GM12878 (cell line): ENCODE data around the gene NDUFB2. TPM values are rescaled to one million over a fixed set of nuclear protein-coding genes. Genes with fewer than 3 reads are reported as not detected.

Experiments used
- ATAC-seq: fragments of 200-7000 bp; cut with Tn5 transposase; 3 replicates; pipeline ENCODE4 v1.9.1; 2020; ENCODE audit warnings: mild to moderate bottlenecking, moderate library complexity
- BruUV-seq: library from RNA; stranded (reverse); fragments of 400-500 nt; replicated peaks from 2 replicates; lab custom pipeline; 2021; lab: Mats Ljungman, UMichigan
- CTCF ChIA-PET: fragments of 300-600 bp; sonication (Branson Sonifier 250); formaldehyde crosslinking; extraction: SDS; loops from one replicate; lab custom pipeline; 2021; ENCODE audit warnings: inconsistent platforms; lab: Yijun Ruan, JAX
- POLR2A ChIA-PET: fragments of 350-600 bp; formaldehyde crosslinking; extraction: SDS; loops from one replicate; lab custom pipeline; 2021; ENCODE audit warnings: inconsistent platforms; lab: Charles Lee
- RAD21 ChIA-PET: fragments of 300-600 bp; sonication (Branson Sonifier 250); formaldehyde crosslinking; loops from one replicate; lab custom pipeline; 2023; ENCODE audit warnings: antibody characterized with exemption; ENCODE audit not compliant: unreplicated experiment; lab: Charles Lee
- SMC1A ChIA-PET: fragments of 300-600 bp; sonication (Branson Sonifier 250); formaldehyde crosslinking; loops from one replicate; lab custom pipeline; 2023; ENCODE audit not compliant: unreplicated experiment, uncharacterized antibody; lab: Charles Lee
- DNase-seq: peaks from one replicate; pipeline ENCODE4 v3.0.0-alpha.2; 2011; ENCODE audit warnings: low read depth, low spot score
- FAIRE-seq: peaks from 3 replicates; lab custom pipeline; 2011; peaks lifted over from hg19 to GRCh38; lab: Jason Lieb, UNC
- H2AFZ ChIP-seq: 2 replicates; pipeline ENCODE4 v1.6.0; 2011; ENCODE audit warnings: low read depth, low read length, control low read depth; ENCODE audit not compliant: control insufficient read depth
- H3K27ac ChIP-seq: 2 replicates; pipeline ENCODE4 v1.5.1; 2011; ENCODE audit warnings: control low read depth; ENCODE audit not compliant: control insufficient read depth, insufficient read depth
- H3K27me3 ChIP-seq, 2 experiments: replicated peaks in 1 of 2; 2 replicates each; pipeline versions ENCODE4 v1.6.0 to v1.6.1; 2011; ENCODE audit warnings: low read length in 1 of 2; ENCODE audit not compliant: control insufficient read depth in 2 of 2, insufficient read depth in 2 of 2
- H3K36me3 ChIP-seq, 2 experiments: 2 replicates each; pipeline ENCODE4 v1.5.1; 2011; ENCODE audit warnings: low read length in 1 of 2; ENCODE audit not compliant: control insufficient read depth in 2 of 2, insufficient read depth in 2 of 2
- H3K4me1 ChIP-seq: 2 replicates; pipeline ENCODE4 v1.6.1; 2011; ENCODE audit warnings: mild to moderate bottlenecking, low read length, moderate library complexity, mixed read lengths; ENCODE audit not compliant: control insufficient read depth, insufficient read depth
- H3K4me2 ChIP-seq: 2 replicates; pipeline ENCODE4 v1.6.0; 2011; ENCODE audit warnings: control low read depth; ENCODE audit not compliant: control insufficient read depth, insufficient read depth
- H3K4me3 ChIP-seq: fragments of 200-600 bp; sonication (generic); 2 replicates; pipeline ENCODE4 v1.5.1; 2016
- H3K79me2 ChIP-seq: 2 replicates; pipeline ENCODE4 v1.6.0; 2011; ENCODE audit warnings: low read length; ENCODE audit not compliant: control insufficient read depth, insufficient read depth
- H3K9ac ChIP-seq: 2 replicates; pipeline ENCODE4 v1.8.0; 2011; ENCODE audit warnings: low read length, control low read depth, mixed read lengths; ENCODE audit not compliant: control insufficient read depth, insufficient read depth
- H3K9me3 ChIP-seq: replicated peaks from 3 replicates; pipeline ENCODE4 v1.5.1; 2011; ENCODE audit warnings: mild to moderate bottlenecking, low read length; ENCODE audit not compliant: control insufficient read depth, insufficient read depth
- H4K20me1 ChIP-seq: 2 replicates; pipeline ENCODE4 v1.6.0; 2011; ENCODE audit not compliant: control insufficient read depth, insufficient read depth
- ATF2 ChIP-seq: IDR thresholded peaks from 2 replicates; pipeline ENCODE4 v1.6.1; 2012; ENCODE audit warnings: low read length, inconsistent platforms
- BHLHE40 ChIP-seq, 2 experiments: fragments of 450-650 bp in 1 of 2; IDR thresholded peaks; 2 replicates each; pipeline ENCODE4 v1.6.1; 2011 to 2017; ENCODE audit warnings: low read depth in 2 of 2, borderline replicate concordance in 1 of 2, improper control_type of control experiment in 1 of 2, low read length in 1 of 2, mild to moderate bottlenecking in 1 of 2
- HCFC1 ChIP-seq: fragments of 150-350 bp; IDR thresholded peaks from 2 replicates; pipeline ENCODE4 v1.6.1; 2014; ENCODE audit warnings: low read length
- IRF3 ChIP-seq: fragments of 450-650 bp; IDR thresholded peaks from 2 replicates; pipeline ENCODE4 v1.6.1; 2014; ENCODE audit warnings: mild to moderate bottlenecking
- MXI1 ChIP-seq: fragments of 150-350 bp; IDR thresholded peaks from 2 replicates; pipeline ENCODE4 v1.6.1; 2011; ENCODE audit warnings: low read depth, mild to moderate bottlenecking, inconsistent platforms, low read length, improper control_type of control experiment
- NR2F1 ChIP-seq: fragments of 450-650 bp; conservative IDR thresholded peaks from 2 replicates; pipeline ENCODE4 v1.6.1; 2017; ENCODE audit warnings: mild to moderate bottlenecking
- POLR2AphosphoS5 ChIP-seq: IDR thresholded peaks from 2 replicates; pipeline ENCODE4 v1.6.1; 2011; ENCODE audit warnings: mild to moderate bottlenecking, low read length, inconsistent platforms
- SPI1 ChIP-seq: IDR thresholded peaks from 2 replicates; pipeline ENCODE4 v1.6.1; 2011; ENCODE audit warnings: low read depth, mild to moderate bottlenecking, low read length, moderate library complexity, borderline replicate concordance; ENCODE audit not compliant: insufficient read depth
- SREBF2 ChIP-seq: IDR thresholded peaks from 2 replicates; pipeline ENCODE4 v1.6.1; 2012; ENCODE audit warnings: mild to moderate bottlenecking, low read length
- TAF1 ChIP-seq: IDR thresholded peaks from 2 replicates; pipeline ENCODE4 v1.6.1; 2011; ENCODE audit warnings: mild to moderate bottlenecking, low read depth, low read length, borderline replicate concordance
- WRNIP1 ChIP-seq: IDR thresholded peaks from 2 replicates; pipeline ENCODE4 v1.6.1; 2011; ENCODE audit warnings: low read depth, low read length, improper control_type of control experiment, borderline replicate concordance
- YBX1 ChIP-seq: fragments of 450-650 bp; IDR thresholded peaks from 2 replicates; pipeline ENCODE4 v1.6.1; 2016; ENCODE audit warnings: antibody characterized with exemption
- ZBTB40 ChIP-seq: fragments of 450-650 bp; IDR thresholded peaks from 2 replicates; pipeline ENCODE4 v1.6.1; 2016; ENCODE audit warnings: mild to moderate bottlenecking, moderate library complexity, borderline replicate concordance
- WGBS: methylation state at CpG from one replicate; pipeline ENCODE4 v1.1.6; 2016; ENCODE audit warnings: low lambda C conversion rate; ENCODE audit not compliant: insufficient replicate concordance, insufficient coverage; ENCODE audit errors: missing lambda C conversion rate; 5-methylcytosine and 5-hydroxymethylcytosine counted together
- in situ Hi-C: fragments of 300-500 bp; cut with MboI; formaldehyde crosslinking; loops from 9 replicates; pipeline ENCODE4 v1.14.3; 2018; ENCODE audit warnings: mixed read lengths
- intact Hi-C: fragments of 100-400 bp; cut with micrococcal nuclease; formaldehyde crosslinking; loops from one replicate; pipeline ENCODE4 v1.14.2; 2022; ENCODE audit not compliant: unreplicated experiment
- polyA plus RNA-seq, 11 experiments: library from polyadenylated mRNA; depleted of rRNA in 4 of 11; unstranded in 6 of 11; stranded (reverse) in 5 of 11; fragments of >200 nt; fragmentation: Nextera tagmentation in 4 of 11; fragmentation: Illumina TruSeq in 1 of 11; extraction: Ambion mirVana in 4 of 11; extraction: Trizol in 1 of 11; gene quantifications; 1 replicate in 1 of 11; 2 replicates in 10 of 11; pipeline versions ENCODE4 v1.2.1 to v1.2.3, GENCODE V29; 2011 to 2016; ENCODE audit warnings: inconsistent platforms in 2 of 11, missing spikeins in 2 of 11, low read depth in 1 of 11
- total RNA-seq, 4 experiments: library from RNA; depleted of rRNA in 3 of 4; stranded (reverse); fragments of >200 nt in 3 of 4; fragmentation: Illumina TruSeq in 1 of 4; extraction: Trizol in 1 of 4; gene quantifications; 2 replicates each; pipeline versions ENCODE4 v1.2.1 to v1.2.3, GENCODE V29; 2013 to 2021
- TF ChIP-seq, protein P1 (sequence below): fragments of 450-650 bp; IDR thresholded peaks from 2 replicates; pipeline ENCODE4 v1.6.1; 2017; ENCODE audit warnings: antibody characterized with exemption, mild to moderate bottlenecking, moderate library complexity

NDUFB2 gene
- total and polyA plus RNA-seq, 10 of the 15 experiments (the other 5 are each of a cell fraction or from before 2014, with no cell fraction given): 109 to 1,236 (median 323) TPM

GRCh38 chr7:140675726-140676125 lies 20.8 kb upstream of the NDUFB2 start:
- no peak; the same call in 2 of the 3 replicates for ATAC-seq
- in situ Hi-C loops: loop anchor here (10.0 kb wide), 1 partner anchor 339 kb away; the partner anchor contains the start of gene MRPS33
- Histone ChIP-seq H3K9ac (no peak overlapping the region), H3K9me3 (no peaks in the 10 kb centered on the region), H3K4me2 (peak overlapping the region; percentile 98), H3K79me2 (no peaks in the 10 kb centered on the region; the same call in 1 of the 2 replicates), H3K36me3 (0 out of 4 replicates have a peak, but pooled peaks cover 0 to 3% of the 10 kb centered on the region in 2 experiments), H3K27me3 (no peaks in the 10 kb centered on the region), H4K20me1 (no peaks in the 10 kb centered on the region), H3K27ac (peak overlapping the region; percentile 20), H2AFZ (peak overlapping the region; percentile 30), H3K4me1 (peaks cover 39% of the 10 kb centered on the region), H3K4me3 (peak overlapping the region; percentile 49; the same call in 1 of the 2 replicates)
- ChIA-PET SMC1A (interaction anchor here (0.6 to 4.8 kb wide), 21 partner anchors 11 to 337 kb away, joined by 3 to 57 read pairs (median 6); partner anchors contain the start of genes MRPS33 and NDUFB2), POLR2A (interaction anchor here (0.8 to 2.4 kb wide), 9 partner anchors 10 to 343 kb away, joined by 3 to 11 read pairs (median 3); partner anchors contain the start of gene NDUFB2), CTCF (interaction anchor here (0.6 to 5.6 kb wide), 33 partner anchors 9 to 978 kb away, joined by 3 to 88 read pairs (median 4); partner anchors contain the start of genes MRPS33 and NDUFB2), RAD21 (interaction anchor here (0.6 to 3.5 kb wide), 20 partner anchors 11 to 974 kb away, joined by 3 to 23 read pairs (median 3); partner anchors contain the start of genes MRPS33 and NDUFB2)
- no peak for FAIRE-seq
- intact Hi-C loops: loop anchor here (1.0 to 5.0 kb wide), 3 partner anchors 21 to 337 kb away; partner anchors contain the start of genes BRAF and NDUFB2
- WGBS: 31% methylated on average over 4 of the region's 4 CpGs
- DNase-seq: no peak
- no TSS peak for BruUV-seq
- no peak for TF ChIP-seq TAF1
- TF ChIP-seq ZBTB40: no peak
- TF ChIP-seq MXI1: no peak
- TF ChIP-seq SPI1: no peak
- TF ChIP-seq ATF2: no peak
- TF ChIP-seq WRNIP1: no peak
- TF ChIP-seq YBX1: no peak
- TF ChIP-seq, protein P1, sequence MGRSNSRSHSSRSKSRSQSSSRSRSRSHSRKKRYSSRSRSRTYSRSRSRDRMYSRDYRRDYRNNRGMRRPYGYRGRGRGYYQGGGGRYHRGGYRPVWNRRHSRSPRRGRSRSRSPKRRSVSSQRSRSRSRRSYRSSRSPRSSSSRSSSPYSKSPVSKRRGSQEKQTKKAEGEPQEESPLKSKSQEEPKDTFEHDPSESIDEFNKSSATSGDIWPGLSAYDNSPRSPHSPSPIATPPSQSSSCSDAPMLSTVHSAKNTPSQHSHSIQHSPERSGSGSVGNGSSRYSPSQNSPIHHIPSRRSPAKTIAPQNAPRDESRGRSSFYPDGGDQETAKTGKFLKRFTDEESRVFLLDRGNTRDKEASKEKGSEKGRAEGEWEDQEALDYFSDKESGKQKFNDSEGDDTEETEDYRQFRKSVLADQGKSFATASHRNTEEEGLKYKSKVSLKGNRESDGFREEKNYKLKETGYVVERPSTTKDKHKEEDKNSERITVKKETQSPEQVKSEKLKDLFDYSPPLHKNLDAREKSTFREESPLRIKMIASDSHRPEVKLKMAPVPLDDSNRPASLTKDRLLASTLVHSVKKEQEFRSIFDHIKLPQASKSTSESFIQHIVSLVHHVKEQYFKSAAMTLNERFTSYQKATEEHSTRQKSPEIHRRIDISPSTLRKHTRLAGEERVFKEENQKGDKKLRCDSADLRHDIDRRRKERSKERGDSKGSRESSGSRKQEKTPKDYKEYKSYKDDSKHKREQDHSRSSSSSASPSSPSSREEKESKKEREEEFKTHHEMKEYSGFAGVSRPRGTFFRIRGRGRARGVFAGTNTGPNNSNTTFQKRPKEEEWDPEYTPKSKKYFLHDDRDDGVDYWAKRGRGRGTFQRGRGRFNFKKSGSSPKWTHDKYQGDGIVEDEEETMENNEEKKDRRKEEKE: no peak
- no peak for TF ChIP-seq SREBF2
- no peak for TF ChIP-seq IRF3
- TF ChIP-seq HCFC1: no peak
- TF ChIP-seq POLR2AphosphoS5: no peak
- no peak for TF ChIP-seq BHLHE40 (IDR thresholded peaks at IDR 0.05; ENCODE audit: borderline replicate concordance in 1 of 2, low read depth in 2 of 2, low read length in 1 of 2)
- no peak for TF ChIP-seq NR2F1
